Liver (tissue), 9 donors: ENCODE measurements around the gene CLPTM1. TPM values are rescaled to one million over a fixed set of nuclear protein-coding genes. Genes with fewer than 3 reads are reported as not detected.

Source experiments
- DNase-seq: peaks from one replicate; pipeline ENCODE4 v3.0.0-alpha.2; 2017; ENCODE audit warnings: low spot score
- H3K27ac ChIP-seq, 2 donors: one replicate each; pipeline ENCODE4 v1.7.0; 2013; ENCODE audit warnings: inconsistent platforms in 2 of 2, low read length in 2 of 2, control low read depth in 1 of 2, low read depth in 1 of 2, mild to moderate bottlenecking in 1 of 2
- H3K27me3 ChIP-seq, 4 donors: one replicate each; pipeline versions ENCODE4 v1.6.1 to v1.7.0; 2013; ENCODE audit warnings: low read length in 3 of 4, inconsistent platforms in 1 of 4, mild to moderate bottlenecking in 1 of 4, moderate library complexity in 1 of 4; ENCODE audit not compliant: control insufficient read depth in 4 of 4, insufficient read depth in 4 of 4
- H3K36me3 ChIP-seq, 4 donors: one replicate each; pipeline versions ENCODE4 v1.6.1 to v1.7.0; 2013; ENCODE audit warnings: low read length in 3 of 4, mild to moderate bottlenecking in 3 of 4, low read depth in 1 of 4, moderate library complexity in 1 of 4; ENCODE audit not compliant: control insufficient read depth in 4 of 4, insufficient read depth in 3 of 4
- H3K4me1 ChIP-seq, 4 donors: one replicate each; pipeline versions ENCODE4 v1.6.1 to v1.7.0; 2013; ENCODE audit warnings: low read length in 3 of 4, mild to moderate bottlenecking in 3 of 4, moderate library complexity in 1 of 4; ENCODE audit not compliant: control insufficient read depth in 4 of 4, insufficient read depth in 4 of 4
- H3K4me3 ChIP-seq, 3 donors: one replicate each; pipeline versions ENCODE4 v1.6.1 to v1.7.0; 2013; ENCODE audit warnings: low read length in 3 of 3, control low read depth in 1 of 3, low read depth in 1 of 3, mild to moderate bottlenecking in 1 of 3
- H3K9ac ChIP-seq, 2 donors: one replicate each; pipeline ENCODE4 v1.7.0; 2013; ENCODE audit warnings: low read length in 2 of 2, mild to moderate bottlenecking in 2 of 2, moderate library complexity in 2 of 2, control low read depth in 1 of 2, low read depth in 1 of 2
- H3K9me3 ChIP-seq, 4 donors: one replicate each; pipeline versions ENCODE4 v1.6.1 to v1.7.0; 2013; ENCODE audit warnings: low read length in 3 of 4; ENCODE audit not compliant: control insufficient read depth in 4 of 4
- ATF3 ChIP-seq: IDR thresholded peaks from 2 replicates; pipeline ENCODE4 v1.6.1; 2016; ENCODE audit warnings: antibody characterized with exemption
- EGR1 ChIP-seq, 2 donors: IDR thresholded peaks; 2 replicates each; pipeline ENCODE4 v1.6.1; 2016 to 2018; ENCODE audit warnings: antibody characterized with exemption in 2 of 2, low read depth in 2 of 2
- FOXA1 ChIP-seq: IDR thresholded peaks from 2 replicates; pipeline ENCODE4 v1.6.1; 2016; ENCODE audit warnings: antibody characterized with exemption
- JUND ChIP-seq, 2 donors: IDR thresholded peaks; 2 replicates each; pipeline ENCODE4 v1.6.1; 2016; ENCODE audit warnings: antibody characterized with exemption in 2 of 2
- NR2F2 ChIP-seq: IDR thresholded peaks from 2 replicates; pipeline ENCODE4 v1.6.1; 2016; ENCODE audit warnings: antibody characterized with exemption
- RAD21 ChIP-seq, 2 donors: IDR thresholded peaks; 2 replicates each; pipeline ENCODE4 v1.6.1; 2016; ENCODE audit warnings: antibody characterized with exemption in 2 of 2, mild to moderate bottlenecking in 2 of 2
- REST ChIP-seq: IDR thresholded peaks from 2 replicates; pipeline ENCODE4 v1.6.1; 2016; ENCODE audit warnings: antibody characterized with exemption, mild to moderate bottlenecking
- SP1 ChIP-seq: IDR thresholded peaks from 2 replicates; pipeline ENCODE4 v1.6.1; 2018; ENCODE audit warnings: antibody characterized with exemption, mild to moderate bottlenecking
- TAF1 ChIP-seq: conservative IDR thresholded peaks from 2 replicates; pipeline ENCODE4 v1.6.1; 2016; ENCODE audit warnings: antibody characterized with exemption, mild to moderate bottlenecking
- YY1 ChIP-seq: IDR thresholded peaks from 2 replicates; pipeline ENCODE4 v1.6.1; 2016; ENCODE audit warnings: antibody characterized with exemption, mild to moderate bottlenecking
- ZBTB33 ChIP-seq: IDR thresholded peaks from 2 replicates; pipeline ENCODE4 v1.6.1; 2016; ENCODE audit warnings: antibody characterized with exemption
- WGBS: extraction: QIAGEN DNeasy Blood & Tissue Kit; methylation state at CpG from one replicate; pipeline ENCODE4 v1.1.7; 2013; 5-methylcytosine and 5-hydroxymethylcytosine counted together
- polyA plus RNA-seq, 2 donors: library from polyadenylated mRNA; stranded (reverse) in 1 of 2; unstranded in 1 of 2; fragments of 200-250 nt in 1 of 2; fragments of >200 nt in 1 of 2; fragmentation: Nextera tagmentation in 1 of 2; extraction: Ambion mirVana in 1 of 2; gene quantifications; one replicate each; pipeline versions ENCODE4 v1.2.1 to v1.2.3, GENCODE V29; 2013 to 2015
- total RNA-seq, 2 donors: library from RNA; depleted of rRNA; stranded (reverse); fragments of >200 nt; gene quantifications; one replicate each; pipeline ENCODE4 v1.2.3, GENCODE V29; 2014
- donor health status: healthy.
- donor health status: healthy.
- donor health status: healthy.
- donor health status: healthy.
- donor health status: healthy.

CLPTM1 gene
- total and polyA plus RNA-seq, 4 donors, result 35.8 to 94.5 (median 51.5) TPM

- TF ChIP-seq ATF3 (no peak), YY1 (no peak)
Observed at GRCh38 chr19:44948237-44948636, 6.9 kb upstream of the CLPTM1 start (continued).

GRCh38 chr19:44948763-44949374 is 6.3 kb upstream of the CLPTM1 start:
- peak in 1 of 2 donors; percentile 43 for TF ChIP-seq JUND (IDR thresholded peaks at IDR 0.05)
- TF ChIP-seq ATF3, result no peak
- H3K4me1 ChIP-seq, result peaks cover 0 to 63% (median 42%) of the 10 kb centered on the region in 4 donors
- H3K9ac ChIP-seq, result no peak overlapping the region
- WGBS, result 63% methylated on average over 5 of the region's 5 CpGs
- peak overlapping the region; percentile 40 to 55 for H3K27ac ChIP-seq
- no peak overlapping the region for H3K4me3 ChIP-seq
- DNase-seq, result no peak
- no peaks in the 10 kb centered on the region for H3K27me3 ChIP-seq
- H3K36me3 ChIP-seq, result no peaks in the 10 kb centered on the region
- no peaks in the 10 kb centered on the region for H3K9me3 ChIP-seq

- Histone ChIP-seq H3K27me3 (no peaks in the 10 kb centered on the region), H3K27ac (peak overlapping the region; percentile 40 to 55), H3K9me3 (no peaks in the 10 kb centered on the region), H3K4me3 (no peak overlapping the region), H3K36me3 (no peaks in the 10 kb centered on the region), H3K9ac (no peak overlapping the region), H3K4me1 (peaks cover 0 to 63% (median 48%) of the 10 kb centered on the region in 4 donors)
- TF ChIP-seq RAD21 (IDR thresholded peaks at IDR 0.05) (no peak), REST (peak; percentile 43)
- no peak for DNase-seq
- 43% methylated on average over 9 of the region's 9 CpGs for WGBS
Observed at GRCh38 chr19:44949550-44949949, 5.6 kb upstream of the CLPTM1 start.

- Histone ChIP-seq H3K36me3 (no peaks in the 10 kb centered on the region), H3K4me1 (peaks cover 0 to 69% (median 55%) of the 10 kb centered on the region in 4 donors), H3K4me3 (no peak overlapping the region), H3K27ac (peak overlapping the region; percentile 68 to 78), H3K27me3 (no peaks in the 10 kb centered on the region), H3K9me3 (no peaks in the 10 kb centered on the region), H3K9ac (peak overlapping the region in 1 of 2 donors; percentile 60)
- WGBS, result 39% methylated on average over 13 of the region's 13 CpGs
- peak; percentile 66 for DNase-seq
- TF ChIP-seq FOXA1 (no peak), ATF3 (no peak), JUND (IDR thresholded peaks at IDR 0.05) (peak in 1 of 2 donors; percentile 14), YY1 (no peak), SP1 (no peak), NR2F2 (no peak), ZBTB33 (peak; percentile 10), TAF1 (no peak), REST (peak; percentile 10), EGR1 (IDR thresholded peaks at IDR 0.05; ENCODE audit: low read depth in 2 of 2) (peak in 1 of 2 donors; percentile 13)
Observed at GRCh38 chr19:44951179-44952159, 3.7 kb upstream of the CLPTM1 start.
